Epithelial cell of proximal tubule (primary cell): ENCODE measurements around the gene CCSER2. TPM values are rescaled to one million over a fixed set of nuclear protein-coding genes. Genes with fewer than 3 reads are reported as not detected.
"Not testable (repeated sequence)": the region's sequence is repeated elsewhere in the genome, so short reads cannot be mapped to it uniquely, and the experiment has no call there.

Experiments
- DNase-seq: peaks from one replicate; pipeline ENCODE4 v3.0.0-alpha.2; 2011; ENCODE audit warnings: low read depth
- H3K4me3 ChIP-seq: 2 replicates; pipeline ENCODE4 v1.5.1; 2011; ENCODE audit warnings: low read depth, mild to moderate bottlenecking, low read length
- CTCF ChIP-seq: conservative IDR thresholded peaks from 2 replicates; pipeline ENCODE4 v1.5.1; 2012; ENCODE audit warnings: low read depth, mild to moderate bottlenecking, low read length
- total RNA-seq: library from RNA; depleted of rRNA; stranded (reverse); fragments of >200 nt; gene quantifications from 2 replicates; pipeline ENCODE4 v1.2.3, GENCODE V29; 2015

The CCSER2 gene
- total RNA-seq, 1 donor from 2014 or later: 8.8 TPM

- TF ChIP-seq CTCF: no peak
- no peak overlapping the region for H3K4me3 ChIP-seq
Measured at GRCh38 chr10:84311576-84311975, 16.8 kb upstream of the CCSER2 start.

GRCh38 chr10:84312816-84313215 is 15.6 kb upstream of the CCSER2 start:
- DNase-seq: no peak
- TF ChIP-seq CTCF: no peak
- H3K4me3 ChIP-seq: no peak overlapping the region

More at GRCh38 chr10:84311576-84311975, 16.8 kb upstream of the CCSER2 start:
- DNase-seq: no peak

GRCh38 chr10:84314275-84314674 is 14.1 kb upstream of the CCSER2 start:
- DNase-seq: no peak
- H3K4me3 ChIP-seq: no peak overlapping the region

GRCh38 chr10:84317174-84317573 is 11.2 kb upstream of the CCSER2 start:
- no peak for DNase-seq
- no peak for TF ChIP-seq CTCF
- H3K4me3 ChIP-seq: no peak overlapping the region

More at GRCh38 chr10:84314275-84314674, 14.1 kb upstream of the CCSER2 start:
- TF ChIP-seq CTCF: no peak

GRCh38 chr10:84321902-84322301 is 6.5 kb upstream of the CCSER2 start:
- TF ChIP-seq CTCF: no peak
- no peak overlapping the region for H3K4me3 ChIP-seq
- no peak for DNase-seq

- DNase-seq, H3K4me3 ChIP-seq: not testable (repeated sequence)
Measured at GRCh38 chr10:84323566-84323965, 4.8 kb upstream of the CCSER2 start.

GRCh38 chr10:84326995-84327394 is 1.4 kb upstream of the CCSER2 start:
- not testable (repeated sequence) for DNase-seq, H3K4me3 ChIP-seq

GRCh38 chr10:84329196-84329611 is 815 bp downstream of the CCSER2 start:
- H3K4me3 ChIP-seq: peak overlapping the region; percentile 65
- TF ChIP-seq CTCF: no peak
- DNase-seq: no peak
